Measurements from ENCODE around the gene SHB. TPM values are rescaled to one million over a fixed set of nuclear protein-coding genes. Genes with fewer than 3 reads are reported as not detected.

The SHB gene, protein sequence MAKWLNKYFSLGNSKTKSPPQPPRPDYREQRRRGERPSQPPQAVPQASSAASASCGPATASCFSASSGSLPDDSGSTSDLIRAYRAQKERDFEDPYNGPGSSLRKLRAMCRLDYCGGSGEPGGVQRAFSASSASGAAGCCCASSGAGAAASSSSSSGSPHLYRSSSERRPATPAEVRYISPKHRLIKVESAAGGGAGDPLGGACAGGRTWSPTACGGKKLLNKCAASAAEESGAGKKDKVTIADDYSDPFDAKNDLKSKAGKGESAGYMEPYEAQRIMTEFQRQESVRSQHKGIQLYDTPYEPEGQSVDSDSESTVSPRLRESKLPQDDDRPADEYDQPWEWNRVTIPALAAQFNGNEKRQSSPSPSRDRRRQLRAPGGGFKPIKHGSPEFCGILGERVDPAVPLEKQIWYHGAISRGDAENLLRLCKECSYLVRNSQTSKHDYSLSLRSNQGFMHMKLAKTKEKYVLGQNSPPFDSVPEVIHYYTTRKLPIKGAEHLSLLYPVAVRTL
- total RNA-seq, result 12.9 and 15.7 TPM in 2 replicates

GRCh38 chr9:38068701-38069628 lies at the start of gene SHB:
Gene SHB, minus strand, starts transcription at chr9:38069227. Its CDS starts 582 bp downstream, at chr9:38068645.

GRCh38 chr9:37903647-37904444 lies 165.2 kb downstream of the SHB start, which contains the start of gene SLC25A51:
Gene SLC25A51, minus strand, starts transcription at chr9:37904127. Its CDS starts 15,577 bp downstream, at chr9:37888550.

Small RNAs within 50 kb of the gene (small RNA-seq; reads per million reads assigned to genes)
- not detected for gene RNU7-124P

Other genes with a start within 250 kb of the SHB start
- 87.7 and 94.4 TPM in 2 replicates for gene SLC25A51, start 165.1 kb downstream of the SHB start, total RNA-seq